Stimulated activated CD8-positive, alpha-beta memory T cell treated with anti-CD3 and anti-CD28 coated beads, Interleukin-4, amount 100 ng/mL, for 24 hours (primary cell): ENCODE data around the gene BCORL1.

Experiments
- DNase-seq: peaks from one replicate; pipeline ENCODE4 v3.0.0-alpha.2; 2020; ENCODE audit warnings: low read depth

BCORL1 gene

GRCh38 chrX:130066975-130067615 is 84.7 kb downstream of the BCORL1 start:
- DNase-seq, result no peak

- no peak for DNase-seq
Observed at GRCh38 chrX:130071611-130072344, 89.3 kb downstream of the BCORL1 start.

- no peak for DNase-seq
Observed at GRCh38 chrX:130072345-130072740, 89.9 kb downstream of the BCORL1 start.

- DNase-seq, result no peak
Observed at GRCh38 chrX:130075777-130076176, 93.3 kb downstream of the BCORL1 start.

GRCh38 chrX:130079824-130080406 is 97.5 kb downstream of the BCORL1 start:
- peak; percentile 36 for DNase-seq

- no peak for DNase-seq
Observed at GRCh38 chrX:130080791-130081367, 98.4 kb downstream of the BCORL1 start.

- DNase-seq, result no peak
Observed at GRCh38 chrX:130081421-130082045, 99.1 kb downstream of the BCORL1 start.

- peak; percentile 70 for DNase-seq
Observed at GRCh38 chrX:130082244-130083106, 100.0 kb downstream of the BCORL1 start.

- DNase-seq, result no peak
Observed at GRCh38 chrX:130083107-130083490, 100.7 kb downstream of the BCORL1 start.

- no peak for DNase-seq
Observed at GRCh38 chrX:130083656-130084382, 101.4 kb downstream of the BCORL1 start.

GRCh38 chrX:130084631-130085237 is 102.3 kb downstream of the BCORL1 start:
- DNase-seq, result no peak

GRCh38 chrX:130085551-130086446 is 103.4 kb downstream of the BCORL1 start:
- no peak for DNase-seq

GRCh38 chrX:130086447-130087206 is 104.2 kb downstream of the BCORL1 start:
- DNase-seq, result peak; percentile 62

- no peak for DNase-seq
Observed at GRCh38 chrX:130090364-130090763, 107.9 kb downstream of the BCORL1 start.

GRCh38 chrX:130091980-130092522 is 109.6 kb downstream of the BCORL1 start:
- DNase-seq, result peak; percentile 79

GRCh38 chrX:130093271-130093670 is 110.8 kb downstream of the BCORL1 start:
- DNase-seq, result no peak

- no peak for DNase-seq
Observed at GRCh38 chrX:130094696-130095095, 112.3 kb downstream of the BCORL1 start.
